Measurements from ENCODE around the gene STX5.
A peak's percentile ranks its signal among the peaks of the same experiment; 100 is the strongest.

Gene STX5

GRCh38 chr11:62856333-62856895, 24.6 kb upstream of the STX5 start:
- Histone ChIP-seq H2AFZ (ENCODE audit: low read length) (peak overlapping the region; percentile 63), H3K4me2 (ENCODE audit: low read depth, low read length) (peak overlapping the region; percentile 70), H3F3A (ENCODE audit: insufficient read depth, low read length) (peaks cover 42% of the 10 kb centered on the region), H3K79me2 (ENCODE audit: low read length) (peaks cover 60% of the 10 kb centered on the region), H3K27me3 (replicated peaks; ENCODE audit: insufficient read depth, low read length) (no peaks in the 10 kb centered on the region), H3K9ac (ENCODE audit: low read length) (peak overlapping the region; percentile 89), H3K4me3 (ENCODE audit: low read length) (peak overlapping the region; percentile 100), H3K4me1 (ENCODE audit: low read length) (peaks cover 24% of the 10 kb centered on the region), H3K36me3 (replicated peaks; ENCODE audit: insufficient read depth, low read length) (peaks cover 28% of the 10 kb centered on the region), H3K27ac (ENCODE audit: low read length) (peak overlapping the region; percentile 73), H3K9me3 (replicated peaks; ENCODE audit: insufficient read depth, low read length) (no peaks in the 10 kb centered on the region), H3K9me2 (replicated peaks; ENCODE audit: insufficient read depth, low read length) (no peaks in the 10 kb centered on the region), H4K20me1 (ENCODE audit: insufficient read depth, low read length) (peaks cover 35% of the 10 kb centered on the region)
- TF ChIP-seq EZH2phosphoT487 (IDR thresholded peaks at IDR 0.05; ENCODE audit: low read length) (no peak), CTCF (IDR thresholded peaks at IDR 0.05; ENCODE audit: low read length) (no peak)
- no peak for DNase-seq

- Histone ChIP-seq H3K36me3 (replicated peaks; ENCODE audit: insufficient read depth, low read length) (peaks cover 28% of the 10 kb centered on the region), H3K4me3 (ENCODE audit: low read length) (peak overlapping the region; percentile 100), H3F3A (ENCODE audit: insufficient read depth, low read length) (peaks cover 48% of the 10 kb centered on the region), H3K9ac (ENCODE audit: low read length) (peak overlapping the region; percentile 99), H3K4me1 (ENCODE audit: low read length) (peaks cover 24% of the 10 kb centered on the region), H3K9me3 (replicated peaks; ENCODE audit: insufficient read depth, low read length) (no peaks in the 10 kb centered on the region), H2AFZ (ENCODE audit: low read length) (peak overlapping the region; percentile 63), H3K9me2 (replicated peaks; ENCODE audit: insufficient read depth, low read length) (no peaks in the 10 kb centered on the region), H3K4me2 (ENCODE audit: low read depth, low read length) (peak overlapping the region; percentile 74), H3K27me3 (replicated peaks; ENCODE audit: insufficient read depth, low read length) (no peaks in the 10 kb centered on the region), H3K27ac (ENCODE audit: low read length) (peak overlapping the region; percentile 74), H4K20me1 (ENCODE audit: insufficient read depth, low read length) (peaks cover 35% of the 10 kb centered on the region), H3K79me2 (ENCODE audit: low read length) (peaks cover 56% of the 10 kb centered on the region)
- DNase-seq, result peak; percentile 99
- TF ChIP-seq EZH2phosphoT487 (IDR thresholded peaks at IDR 0.05; ENCODE audit: low read length), result no peak
- TF ChIP-seq EZH2 (optimal IDR thresholded peaks at IDR 0.05; ENCODE audit: low read depth, low read length), result no peak
- TF ChIP-seq CTCF (IDR thresholded peaks at IDR 0.05; ENCODE audit: low read length), result no peak
Observed at GRCh38 chr11:62855571-62856332, 23.9 kb upstream of the STX5 start.

- peak overlapping the region; percentile 99 for H3K9ac ChIP-seq (ENCODE audit: low read length)
- no peaks in the 10 kb centered on the region for H3K27me3 ChIP-seq (replicated peaks; ENCODE audit: insufficient read depth, low read length)
- H4K20me1 ChIP-seq (ENCODE audit: insufficient read depth, low read length), result peaks cover 35% of the 10 kb centered on the region
- H3K4me1 ChIP-seq (ENCODE audit: low read length), result peaks cover 24% of the 10 kb centered on the region
- H2AFZ ChIP-seq (ENCODE audit: low read length), result no peak overlapping the region
- H3K79me2 ChIP-seq (ENCODE audit: low read length), result peaks cover 56% of the 10 kb centered on the region
- peak overlapping the region; percentile 74 for H3K4me2 ChIP-seq (ENCODE audit: low read depth, low read length)
- DNase-seq, result peak; percentile 25
- TF ChIP-seq EZH2 (optimal IDR thresholded peaks at IDR 0.05; ENCODE audit: low read depth, low read length) (no peak), CTCF (IDR thresholded peaks at IDR 0.05; ENCODE audit: low read length) (no peak), EZH2phosphoT487 (IDR thresholded peaks at IDR 0.05; ENCODE audit: low read length) (no peak)
- H3K9me2 ChIP-seq (replicated peaks; ENCODE audit: insufficient read depth, low read length), result no peaks in the 10 kb centered on the region
- H3K36me3 ChIP-seq (replicated peaks; ENCODE audit: insufficient read depth, low read length), result peaks cover 28% of the 10 kb centered on the region
- H3F3A ChIP-seq (ENCODE audit: insufficient read depth, low read length), result peaks cover 54% of the 10 kb centered on the region
- H3K9me3 ChIP-seq (replicated peaks; ENCODE audit: insufficient read depth, low read length), result no peaks in the 10 kb centered on the region
- peak overlapping the region; percentile 74 for H3K27ac ChIP-seq (ENCODE audit: low read length)
- H3K4me3 ChIP-seq (ENCODE audit: low read length), result peak overlapping the region; percentile 100
Observed at GRCh38 chr11:62854825-62855570, 23.1 kb upstream of the STX5 start.

Measured in MM.1S (cell line).